HCT116 (cell line): ENCODE results near the gene ESPNL. TPM values are rescaled to one million over a fixed set of nuclear protein-coding genes. Genes with fewer than 3 reads are reported as not detected.
A peak's percentile ranks its signal among the peaks of the same experiment; 100 is the strongest.

Source experiments
- ATAC-seq: fragments of 200-7000 bp; cut with Tn5 transposase; 2 replicates; pipeline ENCODE4 v1.9.1; 2020; ENCODE audit warnings: mild to moderate bottlenecking, moderate library complexity
- BruUV-seq: library from RNA; stranded (reverse); fragments of 400-500 nt; replicated peaks from 2 replicates; lab custom pipeline; 2021; lab: Mats Ljungman, UMichigan
- CTCF ChIA-PET: fragments of 300-600 bp; sonication (Branson Sonifier 250); formaldehyde crosslinking; loops from one replicate; lab custom pipeline; 2021; ENCODE audit warnings: antibody characterized with exemption; lab: Charles Lee
- POLR2A ChIA-PET: fragments of 300-600, 350-600 bp; sonication (Branson Sonifier 250); formaldehyde crosslinking; loops from one replicate; lab custom pipeline; 2021; ENCODE audit warnings: antibody characterized with exemption; lab: Charles Lee
- RAD21 ChIA-PET, 2 experiments: fragments of 300-600 bp; sonication (Branson Sonifier 250); formaldehyde crosslinking; loops; one replicate each; lab custom pipeline; 2023; ENCODE audit warnings: low total read pairs in 2 of 2; ENCODE audit not compliant: uncharacterized antibody in 2 of 2, unreplicated experiment in 2 of 2, low non-redundant PET in 1 of 2; lab: Charles Lee
- DNase-seq: peaks from one replicate; pipeline ENCODE4 v3.0.0-alpha.2; 2010; ENCODE audit warnings: low read depth, low spot score
- H2AFZ ChIP-seq: fragments of 200-600 bp; shearing (Covaris generic), sonication (generic); 2 replicates; pipeline ENCODE4 v1.6.1; 2017; ENCODE audit warnings: low read depth, mixed run types, mixed read lengths, antibody characterized with exemption, low read length; ENCODE audit not compliant: poor library complexity, severe bottlenecking
- H3K27ac ChIP-seq: 2 replicates; pipeline ENCODE4 v1.5.1; 2012; ENCODE audit warnings: low read depth, low read length
- H3K27me3 ChIP-seq: fragments of 200-600 bp; sonication (generic); 2 replicates; pipeline ENCODE4 v1.6.1; 2016; ENCODE audit warnings: mixed run types, low read length, mixed read lengths; ENCODE audit not compliant: insufficient read depth
- H3K36me3 ChIP-seq, 2 experiments: fragments of 200-500 bp in 1 of 2; fragments of 200-600 bp in 1 of 2; sonication (Bioruptor generic) in 1 of 2; sonication (generic) in 1 of 2; 2 replicates each; pipeline versions ENCODE4 v1.5.1 to v1.6.1; 2014 to 2016; ENCODE audit warnings: low read length in 2 of 2, inconsistent platforms in 1 of 2, mixed read lengths in 1 of 2, mixed run types in 1 of 2; ENCODE audit not compliant: insufficient read depth in 2 of 2, control insufficient read depth in 1 of 2
- H3K4me1 ChIP-seq, 2 experiments: fragments of 200-600 bp in 1 of 2; sonication (generic) in 1 of 2; 2 replicates each; pipeline versions ENCODE4 v1.5.1 to v1.6.1; 2012 to 2017; ENCODE audit warnings: low read length in 2 of 2, inconsistent platforms in 1 of 2, mild to moderate bottlenecking in 1 of 2, mixed read lengths in 1 of 2, mixed run types in 1 of 2, moderate library complexity in 1 of 2; ENCODE audit not compliant: insufficient read depth in 2 of 2, control insufficient read depth in 1 of 2
- H3K4me2 ChIP-seq: fragments of 200-600 bp; sonication (generic); 2 replicates; pipeline ENCODE4 v1.6.1; 2017; ENCODE audit warnings: mixed run types, low read length, mixed read lengths
- H3K4me3 ChIP-seq, 2 experiments: fragments of 200-600 bp in 1 of 2; sonication (generic) in 1 of 2; replicated peaks in 1 of 2; 2 replicates each; pipeline ENCODE4 v1.5.1; 2011 to 2016; ENCODE audit warnings: low read length in 2 of 2, control low read depth in 1 of 2, low read depth in 1 of 2, mild to moderate bottlenecking in 1 of 2, mixed read lengths in 1 of 2, mixed run types in 1 of 2
- H3K79me2 ChIP-seq: fragments of 200-600 bp; sonication (generic); 2 replicates; pipeline ENCODE4 v1.6.1; 2017; ENCODE audit warnings: mild to moderate bottlenecking, mixed run types, low read length, moderate library complexity, mixed read lengths; ENCODE audit not compliant: insufficient read depth
- H3K9ac ChIP-seq: fragments of 200-600 bp; sonication (generic); 2 replicates; pipeline ENCODE4 v1.6.1; 2016; ENCODE audit warnings: low read length, mixed read lengths
- H3K9me2 ChIP-seq: fragments of 200-600 bp; sonication (generic), shearing (Covaris generic); 2 replicates; pipeline ENCODE4 v1.6.1; 2017; ENCODE audit warnings: mixed run types, mild to moderate bottlenecking, moderate library complexity; ENCODE audit not compliant: insufficient read depth
- H3K9me3 ChIP-seq, 2 experiments: fragments of 200-500 bp in 1 of 2; fragments of 200-600 bp in 1 of 2; sonication (Bioruptor generic) in 1 of 2; sonication (generic) in 1 of 2; 2 replicates each; pipeline ENCODE4 v1.6.1; 2014 to 2017; ENCODE audit warnings: low read length in 2 of 2, mixed read lengths in 2 of 2, inconsistent platforms in 1 of 2, low read depth in 1 of 2, mild to moderate bottlenecking in 1 of 2, mixed run types in 1 of 2, moderate library complexity in 1 of 2; ENCODE audit not compliant: control insufficient read depth in 1 of 2, insufficient read depth in 1 of 2
- H4K20me1 ChIP-seq: fragments of 200-600 bp; sonication (generic), shearing (Covaris generic); 2 replicates; pipeline ENCODE4 v1.6.1; 2017; ENCODE audit warnings: mixed run types, mild to moderate bottlenecking, moderate library complexity; ENCODE audit not compliant: insufficient read depth
- FOSL1 ChIP-seq: IDR thresholded peaks from 2 replicates; pipeline ENCODE4 v1.6.1; 2012; ENCODE audit warnings: low read depth
- POLR2A ChIP-seq: IDR thresholded peaks from 2 replicates; pipeline ENCODE4 v1.7.0; 2011; ENCODE audit warnings: borderline replicate concordance; ENCODE audit not compliant: insufficient read depth, insufficient read length; ENCODE audit errors: extremely low read depth
- POLR2AphosphoS5 ChIP-seq: IDR thresholded peaks from 2 replicates; pipeline ENCODE4 v1.6.1; 2011; ENCODE audit warnings: mild to moderate bottlenecking, low read depth, low read length, moderate library complexity
- intact Hi-C: fragments of 100-400 bp; cut with micrococcal nuclease; formaldehyde crosslinking; loops from 2 replicates; pipeline ENCODE4 v1.10.0; 2022
- total RNA-seq: library from RNA; stranded (reverse); gene quantifications from one replicate; pipeline ENCODE4 v1.2.1, GENCODE V29; 2021; ENCODE audit not compliant: unreplicated experiment
- TF ChIP-seq, protein P1 (sequence below), 3 experiments: fragments of 200-600 bp in 1 of 3; sonication (generic) in 1 of 3; IDR thresholded peaks in 2 of 3; conservative IDR thresholded peaks in 1 of 3; 2 replicates each; pipeline ENCODE4 v1.5.1; 2012 to 2017; ENCODE audit warnings: low read depth in 2 of 3, low read length in 2 of 3, antibody characterized with exemption in 1 of 3, borderline replicate concordance in 1 of 3, control low read depth in 1 of 3, mild to moderate bottlenecking in 1 of 3, mixed read lengths in 1 of 3, mixed run types in 1 of 3, moderate library complexity in 1 of 3; ENCODE audit not compliant: insufficient read depth in 1 of 3

Gene ESPNL
- total RNA-seq, 1 experiment from 2014 or later = 0.22 TPM

DNA sequence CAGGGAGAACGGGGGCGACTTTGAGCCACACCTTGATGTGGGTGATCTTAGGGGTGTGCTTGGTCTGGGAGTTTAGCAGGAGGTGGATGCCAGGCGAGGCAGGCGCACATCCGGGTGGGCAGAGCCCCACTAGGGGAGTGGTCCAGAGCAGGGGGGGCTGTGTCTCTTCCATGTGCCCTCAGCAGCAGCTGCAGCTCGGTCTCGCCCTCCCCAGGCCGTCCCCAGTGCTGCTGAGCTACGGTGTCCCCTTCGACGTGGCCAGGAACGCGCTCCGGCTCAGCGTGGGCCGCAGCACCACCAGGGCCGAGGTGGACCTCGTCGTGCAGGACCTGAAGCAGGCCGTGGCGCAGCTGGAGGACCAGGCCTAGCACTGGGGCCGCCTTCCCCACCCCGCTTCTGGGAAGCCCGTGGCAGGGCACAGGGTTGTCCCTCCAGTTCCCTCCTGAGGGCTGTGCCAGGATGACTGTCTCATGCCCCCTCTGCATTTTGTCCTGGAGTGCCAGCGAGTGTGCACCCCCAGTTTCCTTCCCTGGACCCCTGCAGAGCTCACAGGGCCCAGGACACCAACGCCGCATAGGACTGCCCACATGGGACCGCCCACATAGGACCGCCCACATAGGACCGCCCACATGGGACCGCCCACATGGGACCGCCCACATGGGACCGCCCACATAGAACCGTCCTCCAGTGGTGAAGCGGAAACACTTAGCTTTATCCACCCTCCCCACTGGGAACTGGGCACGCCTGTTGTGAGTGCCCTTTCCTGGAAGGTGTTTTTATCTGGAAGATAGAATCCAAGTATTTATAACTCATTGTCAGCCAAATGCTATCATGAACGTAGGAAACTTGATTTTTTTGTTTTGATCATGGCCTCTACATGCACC, 1.9 kb upstream of the ESPNL start:
- Histone ChIP-seq H3K9ac (no peak overlapping the region), H3K79me2 (no peaks in the 10 kb centered on the region)
- intact Hi-C loops = loop anchor here (2.0 kb wide), 1 partner anchor 175 kb away; no protein-coding TSS in a partner anchor
- TF ChIP-seq POLR2AphosphoS5 = peak; percentile 70
- no peak for TF ChIP-seq POLR2A
- TF ChIP-seq, all 23 proteins: peak for 1
- Histone ChIP-seq H2AFZ (no peak overlapping the region), H4K20me1 (no peaks in the 10 kb centered on the region), H3K27ac (peak overlapping the region; percentile 69), H3K27me3 (no peaks in the 10 kb centered on the region), H3K9me2 (no peaks in the 10 kb centered on the region), H3K4me1 (peaks cover 6 to 15% of the 10 kb centered on the region in 2 experiments; a peak in 3 of 4 replicates), H3K9me3 (no peaks in the 10 kb centered on the region), H3K4me3 (no peak overlapping the region), H3K36me3 (no peaks in the 10 kb centered on the region), H3K4me2 (peak overlapping the region; percentile 50)
- ChIA-PET POLR2A (interaction anchor here (1.0 kb wide), 2 partner anchors 34 to 475 kb away, joined by 3 read pairs; no protein-coding TSS in a partner anchor), CTCF (interaction anchor here (1.0 kb wide), 1 partner anchor 165 kb away, joined by 5 read pairs; no protein-coding TSS in a partner anchor), RAD21 (no interaction called here)
- BruUV-seq = no TSS peak
- ATAC-seq (peak; percentile 98), DNase-seq (peak; percentile 90)

DNA sequence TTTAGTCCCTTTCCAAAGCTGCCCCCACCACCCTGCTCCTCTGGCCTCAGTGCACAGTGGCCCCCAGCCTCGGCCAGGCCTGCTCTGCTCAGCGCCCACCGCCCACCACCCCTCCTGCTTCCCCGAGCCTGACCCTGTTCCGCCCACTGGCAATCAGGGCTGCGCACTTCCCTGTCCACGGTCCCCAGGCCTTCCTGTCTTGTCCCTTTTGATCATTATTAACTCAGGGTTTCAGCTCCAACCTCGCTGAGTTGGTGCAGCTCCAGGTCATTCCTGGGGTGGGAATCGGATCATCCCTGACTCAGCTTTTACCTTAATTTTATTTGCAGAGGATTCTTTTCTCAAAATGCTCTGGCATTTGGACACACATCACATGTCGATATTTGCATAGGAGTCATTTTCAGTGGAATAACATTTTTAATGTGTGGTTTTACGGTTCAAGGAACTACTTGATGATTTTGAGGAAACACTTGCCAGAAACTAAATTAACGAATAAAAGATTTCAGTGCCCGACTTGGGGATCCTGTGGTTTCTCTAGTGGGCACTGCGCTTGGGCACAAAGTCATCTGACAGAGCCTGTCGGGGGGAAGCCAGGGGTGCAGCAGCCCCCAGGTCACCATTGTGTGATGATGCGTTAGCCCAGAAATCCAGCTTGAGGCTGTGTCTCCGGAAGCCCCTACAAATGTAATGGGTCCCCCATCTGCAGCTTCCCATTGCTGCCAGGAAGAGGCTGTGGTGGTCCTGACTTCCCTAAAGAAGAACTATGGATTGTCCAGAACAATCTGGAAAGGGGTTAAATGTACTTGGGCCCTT, 1.0 kb upstream of the ESPNL start:
- Histone ChIP-seq H3K79me2 (no peaks in the 10 kb centered on the region), H3K9me3 (no peaks in the 10 kb centered on the region), H3K36me3 (no peaks in the 10 kb centered on the region), H4K20me1 (no peaks in the 10 kb centered on the region), H3K27me3 (no peaks in the 10 kb centered on the region), H3K4me2 (peak overlapping the region; percentile 50), H2AFZ (no peak overlapping the region), H3K4me1 (peaks cover 6 to 15% of the 10 kb centered on the region in 2 experiments; a peak in 3 of 4 replicates), H3K27ac (peak overlapping the region; percentile 69), H3K9ac (no peak overlapping the region), H3K4me3 (no peak overlapping the region), H3K9me2 (no peaks in the 10 kb centered on the region)
- no TSS peak for BruUV-seq
- RAD21 ChIA-PET = no interaction called here
- CTCF ChIA-PET = interaction anchor here (1.0 kb wide), 1 partner anchor 164 kb away, joined by 5 read pairs; no protein-coding TSS in a partner anchor
- DNase-seq = no peak
- ATAC-seq = peak; percentile 33
- TF ChIP-seq, protein P1, sequence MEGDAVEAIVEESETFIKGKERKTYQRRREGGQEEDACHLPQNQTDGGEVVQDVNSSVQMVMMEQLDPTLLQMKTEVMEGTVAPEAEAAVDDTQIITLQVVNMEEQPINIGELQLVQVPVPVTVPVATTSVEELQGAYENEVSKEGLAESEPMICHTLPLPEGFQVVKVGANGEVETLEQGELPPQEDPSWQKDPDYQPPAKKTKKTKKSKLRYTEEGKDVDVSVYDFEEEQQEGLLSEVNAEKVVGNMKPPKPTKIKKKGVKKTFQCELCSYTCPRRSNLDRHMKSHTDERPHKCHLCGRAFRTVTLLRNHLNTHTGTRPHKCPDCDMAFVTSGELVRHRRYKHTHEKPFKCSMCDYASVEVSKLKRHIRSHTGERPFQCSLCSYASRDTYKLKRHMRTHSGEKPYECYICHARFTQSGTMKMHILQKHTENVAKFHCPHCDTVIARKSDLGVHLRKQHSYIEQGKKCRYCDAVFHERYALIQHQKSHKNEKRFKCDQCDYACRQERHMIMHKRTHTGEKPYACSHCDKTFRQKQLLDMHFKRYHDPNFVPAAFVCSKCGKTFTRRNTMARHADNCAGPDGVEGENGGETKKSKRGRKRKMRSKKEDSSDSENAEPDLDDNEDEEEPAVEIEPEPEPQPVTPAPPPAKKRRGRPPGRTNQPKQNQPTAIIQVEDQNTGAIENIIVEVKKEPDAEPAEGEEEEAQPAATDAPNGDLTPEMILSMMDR (IDR thresholded peaks at IDR 0.05 in 2 of 3, conservative IDR thresholded peaks at IDR 0.05 in 1 of 3; ENCODE audit: borderline replicate concordance in 1 of 3, insufficient read depth in 1 of 3, low read depth in 2 of 3, low read length in 2 of 3) = no peak
- TF ChIP-seq FOSL1 = no peak
- intact Hi-C loops = loop anchor here (2.0 kb wide), 1 partner anchor 176 kb away; no protein-coding TSS in a partner anchor
- POLR2A ChIA-PET = interaction anchor here (0.5 to 1.0 kb wide), 3 partner anchors 35 to 476 kb away, joined by 3 to 5 read pairs (median 3); no protein-coding TSS in a partner anchor
